Lower leg skin (tissue), 4 donors: ENCODE measurements around the gene MUC20. TPM values are rescaled to one million over a fixed set of nuclear protein-coding genes. Genes with fewer than 3 reads are reported as not detected.
"Not testable (repeated sequence)": the region's sequence is repeated elsewhere in the genome, so short reads cannot be mapped to it uniquely, and the experiment has no call there.

Experiments used
- DNase-seq, 2 donors: peaks; one replicate each; pipeline ENCODE4 v3.0.0-alpha.2; 2019; ENCODE audit warnings: low spot score in 2 of 2
- H3K4me3 ChIP-seq: fragments of 200-600 bp; sonication (generic); 2 replicates; pipeline ENCODE4 v1.5.1; 2017; ENCODE audit warnings: mild to moderate bottlenecking, low read depth; ENCODE audit not compliant: poor library complexity, severe bottlenecking
- CTCF ChIP-seq, 3 donors: fragments of 450-650 bp; IDR thresholded peaks; one replicate each; pipeline ENCODE4 v1.5.1; 2016; ENCODE audit warnings: antibody characterized with exemption in 3 of 3, mild to moderate bottlenecking in 3 of 3, moderate library complexity in 2 of 3
- POLR2A ChIP-seq, 2 donors: fragments of 450-650 bp; IDR thresholded peaks; one replicate each; pipeline ENCODE4 v1.6.1; 2016 to 2017; ENCODE audit warnings: antibody characterized with exemption in 2 of 2, mild to moderate bottlenecking in 1 of 2, moderate library complexity in 1 of 2
- WGBS, 2 donors: methylation state at CpG; one replicate each; pipeline ENCODE4 v1.1.5; 2018; 5-methylcytosine and 5-hydroxymethylcytosine counted together
- intact Hi-C: fragments of 100-400 bp; cut with DNase I; formaldehyde crosslinking; loops from one replicate; pipeline ENCODE4 v1.15.0; 2023; ENCODE audit warnings: low total_unique reads
- total RNA-seq, 4 donors: library from RNA; depleted of rRNA; stranded (reverse); fragments of >200 nt; gene quantifications; one replicate each; pipeline ENCODE4 v1.1.0, GENCODE V29; 2016

MUC20 gene
- total RNA-seq, 4 donors from 2014 or later = 1.0 to 15.1 (median 5.5) TPM

- intact Hi-C loops = no loop called here
- no peak overlapping the region for H3K4me3 ChIP-seq
- WGBS, 2 donors = 74 to 81% methylated on average over 16 of the region's 16 CpGs
- no peak for DNase-seq
- TF ChIP-seq POLR2A (IDR thresholded peaks at IDR 0.05) (no peak), CTCF (IDR thresholded peaks at IDR 0.05) (no peak)
These were observed 14.4 kb downstream of the MUC20 start for GRCh38 chr3:195735036-195735695.

GRCh38 chr3:195736866-195737490 lies 16.2 kb downstream of the MUC20 start:
- no peak overlapping the region for H3K4me3 ChIP-seq
- DNase-seq = no peak
- WGBS, 2 donors = 89 to 93% methylated on average over 12 of the region's 12 CpGs
- intact Hi-C loops = no loop called here
- TF ChIP-seq CTCF (IDR thresholded peaks at IDR 0.05) = no peak

- DNase-seq, intact Hi-C loops, H3K4me3 ChIP-seq: not testable (repeated sequence)
- 81% methylated on average over 6 of the region's 6 CpGs for WGBS, 2 donors
These were observed 17.0 kb downstream of the MUC20 start for GRCh38 chr3:195737782-195738181.

GRCh38 chr3:195738274-195739044 lies 17.7 kb downstream of the MUC20 start:
- intact Hi-C loops = no loop called here
- H3K4me3 ChIP-seq = no peak overlapping the region
- 85 to 86% methylated on average over 14 of the region's 14 CpGs for WGBS, 2 donors
- DNase-seq = no peak
- no peak for TF ChIP-seq CTCF (IDR thresholded peaks at IDR 0.05)
- no peak for TF ChIP-seq POLR2A (IDR thresholded peaks at IDR 0.05)

- WGBS, 2 donors = 81 to 91% methylated on average over 12 to 13 of the region's 13 CpGs
- no peak for DNase-seq
These were observed 18.9 kb downstream of the MUC20 start for GRCh38 chr3:195739561-195740111.

More at GRCh38 chr3:195739561-195740111, 18.9 kb downstream of the MUC20 start:
- TF ChIP-seq POLR2A (IDR thresholded peaks at IDR 0.05) (no peak), CTCF (IDR thresholded peaks at IDR 0.05) (no peak)
- no peak overlapping the region for H3K4me3 ChIP-seq
- intact Hi-C loops = no loop called here
